Measurements from ENCODE around the gene SLC26A1.

The SLC26A1 gene

GRCh38 chr4:968221-968620 is 25.0 kb downstream of the SLC26A1 start:
- Histone ChIP-seq H3K27me3 (ENCODE audit: low read length) (no peaks in the 10 kb centered on the region), H3K27ac (ENCODE audit: low read depth, low read length) (no peak overlapping the region), H3F3A (ENCODE audit: insufficient read depth) (no peaks in the 10 kb centered on the region), H2AFZ (ENCODE audit: low read depth, low read length, severe bottlenecking) (no peak overlapping the region), H3K4me2 (ENCODE audit: low read depth, low read length, poor library complexity, severe bottlenecking) (no peak overlapping the region), H3K9me3 (ENCODE audit: insufficient read depth, low read length) (no peaks in the 10 kb centered on the region), H3K9me2 (replicated peaks; ENCODE audit: insufficient read depth, low read length) (no peaks in the 10 kb centered on the region), H3K79me2 (ENCODE audit: insufficient read depth, low read length) (no peaks in the 10 kb centered on the region), H3K36me3 (ENCODE audit: low read length) (no peaks in the 10 kb centered on the region), H4K20me1 (ENCODE audit: low read depth, low read length) (no peaks in the 10 kb centered on the region), H3K4me3 (ENCODE audit: insufficient read depth, low read length, poor library complexity, severe bottlenecking) (no peak overlapping the region), H3K9ac (ENCODE audit: low read length) (no peak overlapping the region)
- TF ChIP-seq CTCF (IDR thresholded peaks at IDR 0.05; ENCODE audit: insufficient read depth, low read length, poor library complexity, severe bottlenecking) = no peak
- TF ChIP-seq EZH2phosphoT487 (conservative IDR thresholded peaks at IDR 0.05; ENCODE audit: low read length) = no peak

- H4K20me1 ChIP-seq (ENCODE audit: low read depth, low read length) = no peaks in the 10 kb centered on the region
- H3K27ac ChIP-seq (ENCODE audit: low read depth, low read length) = no peak overlapping the region
- no peak for TF ChIP-seq EZH2phosphoT487 (conservative IDR thresholded peaks at IDR 0.05; ENCODE audit: low read length)
- H3K36me3 ChIP-seq (ENCODE audit: low read length) = no peaks in the 10 kb centered on the region
- H3K79me2 ChIP-seq (ENCODE audit: insufficient read depth, low read length) = no peaks in the 10 kb centered on the region
- no peak overlapping the region for H3K4me3 ChIP-seq (ENCODE audit: insufficient read depth, low read length, poor library complexity, severe bottlenecking)
- no peak overlapping the region for H3K4me2 ChIP-seq (ENCODE audit: low read depth, low read length, poor library complexity, severe bottlenecking)
- no peaks in the 10 kb centered on the region for H3K9me3 ChIP-seq (ENCODE audit: insufficient read depth, low read length)
- H2AFZ ChIP-seq (ENCODE audit: low read depth, low read length, severe bottlenecking) = no peak overlapping the region
- no peaks in the 10 kb centered on the region for H3K9me2 ChIP-seq (replicated peaks; ENCODE audit: insufficient read depth, low read length)
- no peak overlapping the region for H3K9ac ChIP-seq (ENCODE audit: low read length)
- no peaks in the 10 kb centered on the region for H3K27me3 ChIP-seq (ENCODE audit: low read length)
- H3F3A ChIP-seq (ENCODE audit: insufficient read depth) = no peaks in the 10 kb centered on the region
Observed at GRCh38 chr4:967113-968104, 25.8 kb downstream of the SLC26A1 start.

- H3K36me3 ChIP-seq (ENCODE audit: low read length) = no peaks in the 10 kb centered on the region
Observed at GRCh38 chr4:966266-967112, 26.7 kb downstream of the SLC26A1 start.

More at GRCh38 chr4:966266-967112, 26.7 kb downstream of the SLC26A1 start:
- Histone ChIP-seq H4K20me1 (ENCODE audit: low read depth, low read length) (no peaks in the 10 kb centered on the region), H3K9me3 (ENCODE audit: insufficient read depth, low read length) (no peaks in the 10 kb centered on the region), H3K27me3 (ENCODE audit: low read length) (no peaks in the 10 kb centered on the region), H3F3A (ENCODE audit: insufficient read depth) (no peaks in the 10 kb centered on the region), H3K9me2 (replicated peaks; ENCODE audit: insufficient read depth, low read length) (no peaks in the 10 kb centered on the region), H3K79me2 (ENCODE audit: insufficient read depth, low read length) (no peaks in the 10 kb centered on the region), H3K4me3 (ENCODE audit: insufficient read depth, low read length, poor library complexity, severe bottlenecking) (no peak overlapping the region), H3K9ac (ENCODE audit: low read length) (no peak overlapping the region), H3K27ac (ENCODE audit: low read depth, low read length) (no peak overlapping the region), H3K4me2 (ENCODE audit: low read depth, low read length, poor library complexity, severe bottlenecking) (no peak overlapping the region), H2AFZ (ENCODE audit: low read depth, low read length, severe bottlenecking) (no peak overlapping the region)
- TF ChIP-seq EZH2phosphoT487 (conservative IDR thresholded peaks at IDR 0.05; ENCODE audit: low read length) = no peak
- no peak for TF ChIP-seq CTCF (IDR thresholded peaks at IDR 0.05; ENCODE audit: insufficient read depth, low read length, poor library complexity, severe bottlenecking)

Data from SU-DHL-6 (cell line).